ENCODE results near the gene SRSF6.

- TF ChIP-seq CTCF (IDR thresholded peaks at IDR 0.05; ENCODE audit: insufficient read depth, low read length) (no peak), POLR2AphosphoS5 (IDR thresholded peaks at IDR 0.05; ENCODE audit: low read depth) (no peak), REST (IDR thresholded peaks at IDR 0.05; ENCODE audit: insufficient replicate concordance, low read depth) (no peak)
Measured at GRCh38 chr20:43434565-43434964, 23.1 kb upstream of the SRSF6 start.
